HT-29 (cell line): Measurements from ENCODE around the gene CDC42BPA. TPM values are rescaled to one million over a fixed set of nuclear protein-coding genes. Genes with fewer than 3 reads are reported as not detected.

ENCODE experiments used
- DNase-seq: peaks from one replicate; pipeline ENCODE4 v3.0.0-alpha.2; 2015; ENCODE audit warnings: low spot score
- small RNA-seq: library from RNA; depleted of rRNA; stranded (forward); fragments of <200 nt; gene quantifications from one replicate; pipeline ENCODE3, GENCODE V24; 2014
- total RNA-seq: library from RNA; depleted of rRNA; stranded (reverse); fragments of >200 nt; shearing (Covaris generic); gene quantifications from 2 replicates; pipeline ENCODE4 v1.2.3, GENCODE V29; 2014; rRNA removed

CDC42BPA gene
- total RNA-seq, 1 experiment from 2014 or later = 17.9 TPM

DNA sequence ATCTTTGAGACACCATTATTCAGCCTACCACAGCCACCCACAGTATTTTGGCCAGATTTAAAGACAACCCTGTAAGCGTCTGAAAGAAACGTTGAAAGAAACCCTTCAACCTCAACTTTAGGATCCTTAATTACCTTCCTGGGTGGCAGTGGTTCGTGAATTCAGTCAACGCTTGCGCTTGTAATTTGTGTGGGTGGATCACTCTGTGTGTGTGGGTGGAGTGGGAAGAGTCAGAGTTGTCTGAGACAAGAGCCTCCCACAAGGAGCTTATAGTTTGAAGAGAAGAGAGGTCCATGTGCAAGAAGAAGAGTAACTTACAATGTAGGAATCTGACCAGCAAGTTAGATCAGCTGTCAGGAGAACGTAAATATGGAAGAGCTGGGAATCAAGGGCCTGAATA lies 369.8 kb downstream of the CDC42BPA start:
- no peak for DNase-seq

DNA sequence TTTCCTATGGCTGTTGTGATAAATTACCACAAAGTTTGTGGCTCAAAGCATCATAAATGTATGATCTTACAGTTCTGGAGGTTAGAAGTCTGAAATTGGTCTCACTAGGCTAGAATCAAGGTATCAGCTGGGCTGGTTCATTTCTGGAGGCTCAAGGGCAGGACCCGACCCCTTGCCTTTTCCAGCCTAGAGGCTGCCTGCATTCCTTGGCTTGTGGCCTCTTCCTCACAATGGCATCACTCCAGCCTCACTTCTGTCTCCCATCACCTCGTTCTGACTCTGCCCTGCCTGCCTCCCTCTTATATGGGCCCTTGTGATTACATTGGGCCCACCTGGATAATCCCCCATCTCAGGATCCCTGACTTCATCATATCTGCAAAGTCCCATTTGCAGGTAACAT lies 370.2 kb downstream of the CDC42BPA start:
- DNase-seq = no peak

DNA sequence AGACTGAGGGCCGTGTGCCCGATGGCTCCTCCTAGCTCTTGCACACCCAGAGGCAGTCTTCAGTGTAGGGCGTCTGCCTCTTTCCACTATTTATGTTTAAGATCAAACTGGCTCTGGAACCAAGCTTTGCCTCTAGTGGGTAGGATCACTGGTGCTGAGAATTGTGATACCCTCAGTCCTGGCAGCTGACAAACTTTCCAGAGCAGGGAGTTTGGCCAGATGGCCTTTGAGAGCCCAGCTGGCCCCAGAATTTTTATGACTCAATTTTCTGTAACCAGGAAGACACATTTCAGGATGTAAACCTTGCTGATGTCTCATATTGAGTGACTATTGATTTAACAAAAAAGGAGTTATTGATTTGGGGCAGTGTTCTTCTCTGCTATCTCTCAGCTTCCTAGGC lies 371.5 kb downstream of the CDC42BPA start:
- no peak for DNase-seq

DNA sequence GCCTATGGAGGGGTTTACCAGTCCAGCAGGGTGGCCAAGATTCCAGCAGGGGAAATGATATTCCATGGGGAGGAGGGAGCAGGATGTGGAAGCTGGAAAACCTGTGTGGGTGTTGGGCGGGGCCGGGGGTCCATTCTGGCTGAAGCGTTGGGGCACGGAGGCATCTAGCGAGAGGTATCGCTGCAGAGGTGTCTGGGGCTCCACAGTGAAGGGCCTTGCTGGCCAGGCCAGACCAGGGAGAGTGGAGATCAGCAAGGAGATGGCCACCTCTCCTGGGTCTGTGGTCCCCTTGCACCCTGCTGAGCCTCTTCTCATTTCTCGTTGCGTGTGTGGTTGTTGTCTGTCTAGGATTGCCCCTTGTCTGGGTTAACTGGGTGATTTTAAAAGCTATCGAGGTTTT lies 372.0 kb downstream of the CDC42BPA start:
- DNase-seq = no peak

DNA sequence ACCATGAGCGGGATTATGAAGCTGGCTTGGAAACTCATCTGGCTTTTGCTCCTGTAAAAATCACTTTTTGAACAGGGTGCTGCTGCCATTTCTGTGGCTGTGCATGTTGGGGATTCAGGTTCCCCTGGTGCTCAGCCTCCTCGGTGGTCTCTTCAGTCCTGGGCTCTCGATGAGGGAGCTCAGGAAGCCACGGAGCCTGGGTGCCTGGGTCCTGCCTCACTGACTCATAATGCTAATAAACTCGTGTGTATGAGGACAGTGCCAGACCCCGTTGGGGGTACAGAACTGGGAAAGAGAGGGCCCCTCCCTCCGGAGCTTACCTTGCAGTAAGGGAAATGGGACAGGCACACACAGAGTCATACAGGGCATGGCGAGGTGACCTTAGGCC lies 372.4 kb downstream of the CDC42BPA start:
- no peak for DNase-seq

DNA sequence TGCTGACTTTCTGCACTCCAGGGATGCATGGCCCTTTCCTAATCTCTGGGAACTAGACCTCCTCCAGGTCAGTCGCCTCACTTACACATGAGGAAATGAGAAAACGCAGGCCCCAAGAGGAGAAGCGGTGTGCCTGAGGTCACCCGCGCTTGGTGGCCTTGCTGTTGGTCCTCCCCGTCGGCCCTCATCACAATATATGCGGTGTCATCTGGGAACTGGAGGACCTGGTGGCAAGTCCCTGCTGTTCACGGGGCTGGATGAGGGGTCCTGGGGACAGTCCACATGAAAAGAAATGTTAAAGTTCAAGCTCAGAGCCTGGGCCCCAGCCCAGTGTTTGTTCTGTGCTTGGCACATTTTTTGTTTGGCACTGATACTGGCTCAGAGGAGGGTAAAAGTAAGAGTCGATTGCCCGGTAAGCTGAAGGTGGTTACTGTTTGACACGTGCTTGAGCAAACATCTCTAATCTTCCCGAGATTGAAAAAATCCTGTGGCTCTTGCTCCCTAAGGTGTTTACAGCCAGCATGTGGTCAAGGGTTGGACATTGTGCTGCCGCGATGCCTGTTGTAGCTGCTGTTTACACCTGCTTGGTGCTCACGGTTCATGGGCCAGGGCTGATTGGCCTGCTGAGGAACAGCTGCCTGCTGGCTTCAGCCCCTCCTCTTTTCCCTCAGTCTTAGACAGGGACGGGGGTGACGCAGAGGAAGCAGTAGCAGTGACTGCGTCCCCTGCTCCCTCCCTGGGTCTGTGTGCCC lies 373.0 kb downstream of the CDC42BPA start:
- peak; percentile 3 for DNase-seq

DNA sequence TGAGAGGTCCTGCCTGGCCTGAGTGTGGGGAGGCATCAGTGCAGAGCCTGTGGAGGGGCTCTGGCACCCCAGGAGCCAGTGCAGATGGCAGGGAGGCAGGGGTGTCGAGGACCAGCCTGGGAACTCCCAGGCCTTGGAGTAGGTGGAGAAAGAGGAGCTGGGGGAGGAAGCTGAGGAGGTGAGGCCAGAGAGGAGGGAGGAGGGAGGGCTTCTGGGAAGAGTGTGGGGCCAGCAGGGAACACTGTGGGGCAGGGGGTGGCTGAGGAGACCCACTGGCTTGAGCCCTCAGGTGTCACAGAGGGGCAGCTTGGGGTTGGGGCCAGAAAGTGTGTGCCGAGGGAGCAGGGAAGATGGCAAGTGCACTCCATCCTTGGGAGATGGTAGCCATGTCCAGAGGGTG lies 374.4 kb downstream of the CDC42BPA start:
- no peak for DNase-seq

DNA sequence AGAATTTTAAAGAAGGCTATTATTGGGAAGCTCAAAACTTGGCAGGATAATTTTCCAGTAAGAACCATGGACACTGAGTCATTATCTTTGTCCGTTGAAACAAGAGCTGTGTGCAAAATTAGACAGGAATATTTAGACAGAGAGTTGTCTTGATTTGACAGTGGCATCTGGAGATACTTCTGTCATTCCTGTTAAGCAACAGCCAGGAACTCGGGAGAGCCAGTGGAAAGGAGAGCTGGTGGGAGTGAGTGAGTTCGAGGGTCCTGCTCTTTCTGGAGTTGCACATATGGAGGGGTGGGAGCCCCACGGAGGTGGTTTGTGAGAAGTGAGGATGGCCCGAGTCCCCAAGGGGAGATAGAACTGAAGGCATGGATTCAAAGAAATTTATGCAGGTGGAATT lies 375.1 kb downstream of the CDC42BPA start:
- DNase-seq = no peak

DNA sequence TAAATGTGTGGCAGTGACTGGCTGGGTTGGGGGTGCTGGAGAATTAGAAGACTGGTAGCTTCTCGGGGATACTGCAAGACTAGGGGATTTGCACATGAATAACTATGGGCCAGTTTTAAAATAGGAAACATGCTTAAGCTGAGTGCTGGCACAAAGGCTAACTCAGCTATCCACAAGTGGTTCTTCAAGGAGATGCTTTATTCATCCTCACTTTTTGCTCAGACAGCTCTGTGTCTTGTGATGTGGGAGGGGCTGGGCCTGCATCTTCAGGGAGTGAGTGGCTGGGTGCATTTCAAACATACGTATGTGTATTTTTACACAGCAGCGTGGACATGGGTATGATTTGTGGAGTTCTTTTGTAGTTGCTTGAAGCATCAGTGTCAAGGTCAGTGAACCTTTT lies 375.9 kb downstream of the CDC42BPA start:
- DNase-seq = no peak

DNA sequence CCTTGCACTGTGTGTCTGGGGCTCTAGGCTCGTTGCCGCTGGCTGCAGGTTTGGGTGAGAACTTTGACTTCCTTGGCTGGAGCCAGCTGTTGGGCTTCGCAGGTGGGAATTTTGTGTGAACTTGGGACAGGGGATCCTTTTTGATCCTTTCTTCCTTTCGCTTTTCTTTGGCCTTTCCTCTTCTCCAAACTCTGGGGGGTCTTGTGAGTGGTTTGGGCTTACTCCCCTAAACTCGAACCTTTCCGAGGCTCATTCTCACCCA lies 377.6 kb downstream of the CDC42BPA start:
- DNase-seq = no peak

DNA sequence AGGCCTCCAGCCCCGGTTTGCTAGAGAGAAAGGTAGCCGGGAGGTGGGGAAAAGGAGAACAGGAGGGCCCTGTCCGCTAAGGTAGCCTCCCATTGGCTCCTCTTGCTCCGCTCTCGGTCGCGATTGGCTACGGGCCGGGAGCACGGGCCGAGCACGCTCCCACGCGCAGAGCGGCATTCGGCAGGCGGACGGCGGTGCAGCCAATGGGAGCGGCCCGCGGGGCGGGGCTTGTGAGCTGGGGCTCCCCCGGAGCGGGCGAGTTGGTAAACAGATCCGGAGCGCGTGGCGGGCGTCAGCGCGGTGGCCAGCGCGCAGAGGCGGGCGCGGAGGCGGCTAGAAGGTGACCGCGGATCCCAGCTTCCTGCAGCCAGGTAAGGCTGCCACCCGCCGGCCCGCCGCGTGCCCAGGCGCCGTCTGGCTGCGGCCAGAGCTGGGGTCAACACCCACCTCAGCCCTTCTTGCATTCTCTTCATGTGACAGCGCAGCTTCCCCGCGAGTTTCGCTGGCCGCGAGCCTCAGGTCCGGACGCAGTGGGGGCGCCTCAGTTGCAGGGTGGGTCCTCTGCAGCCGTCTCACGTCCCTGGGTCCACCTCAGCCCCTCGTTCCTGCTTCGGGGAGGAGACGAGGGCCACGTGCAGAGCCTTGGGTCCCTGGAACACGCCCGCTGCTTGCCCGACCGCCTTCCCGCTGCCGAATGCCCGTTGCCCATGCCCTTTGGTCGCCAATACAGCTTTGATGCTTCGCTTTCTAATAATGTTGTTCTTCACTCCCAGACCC lies 378.1 kb downstream of the CDC42BPA start, which contains the start of gene COQ8A:
COQ8A (plus strand) TSS at position 266 of the 777 bp plus-strand sequence. CDS start 21,092 bp downstream, outside the sequence.
- DNase-seq = peak; percentile 99

Small RNA genes lying within 50 kb of the gene (small RNA-seq; reads per million reads assigned to genes)
- not detected for gene AL353689.1

Other genes starting within 250 kb of the CDC42BPA start
- 6.2 and 9.3 TPM in 2 replicates for gene ZNF678, start 245.1 kb upstream of the CDC42BPA start, total RNA-seq